ENCODE results near the gene PLA2G4D. TPM values are rescaled to one million over a fixed set of nuclear protein-coding genes. Genes with fewer than 3 reads are reported as not detected.

Gene PLA2G4D
- total RNA-seq, 4 donors from 2014 or later: 0.19 to 5.9 (median 0.23) TPM

DNA sequence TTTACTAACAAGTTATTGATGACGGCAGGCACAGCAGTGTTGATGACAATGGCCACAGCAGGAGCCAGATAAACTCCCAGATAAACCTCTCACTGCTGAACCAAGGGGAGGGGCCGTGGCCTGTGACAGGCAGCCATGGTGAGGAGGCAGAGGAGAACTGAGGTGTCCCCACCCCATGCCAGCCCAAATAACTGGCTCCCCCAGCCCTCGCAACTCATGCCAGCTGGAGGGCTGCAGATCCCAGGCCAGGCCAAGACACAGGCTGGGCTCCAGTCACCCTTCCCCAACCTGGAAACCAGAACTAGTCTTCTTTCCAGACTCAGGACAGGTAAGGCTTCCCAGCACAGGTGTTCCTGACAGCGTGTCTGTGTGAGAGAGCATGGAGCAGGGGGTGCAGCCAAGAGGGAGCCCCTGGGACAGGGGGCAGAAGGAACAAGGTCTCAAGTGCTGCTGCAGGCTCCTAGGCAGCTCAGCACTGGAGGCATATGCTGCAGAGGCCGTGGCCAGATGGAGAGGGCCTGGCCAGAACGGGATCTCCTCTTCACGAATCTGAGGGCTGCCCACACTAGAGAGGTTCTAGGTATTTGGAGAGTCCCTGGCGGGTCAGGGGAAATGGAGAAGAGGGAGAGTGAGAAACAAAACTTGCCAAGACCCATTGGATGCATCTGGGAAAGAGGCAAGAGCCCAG lies 46.2 kb upstream of the PLA2G4D start:
- no peaks in the 10 kb centered on the region for H3K36me3 ChIP-seq
- H3K4me3 ChIP-seq: no peak overlapping the region
- no peaks in the 10 kb centered on the region for H3K9me3 ChIP-seq
- peaks cover 0 to 9% (median 0%) of the 10 kb centered on the region in 3 donors for H3K4me1 ChIP-seq
- WGBS, 2 donors: 82 to 83% methylated on average over 5 to 7 of the region's 8 CpGs
- intact Hi-C loops (cut with DNase I): no loop called here
- DNase-seq: no peak
- no peak overlapping the region for H3K27ac ChIP-seq
- H3K27me3 ChIP-seq: peaks cover 0 to 4% (median 0%) of the 10 kb centered on the region in 4 donors
- TF ChIP-seq POLR2A (IDR thresholded peaks at IDR 0.05): no peak
- TF ChIP-seq, protein P1, sequence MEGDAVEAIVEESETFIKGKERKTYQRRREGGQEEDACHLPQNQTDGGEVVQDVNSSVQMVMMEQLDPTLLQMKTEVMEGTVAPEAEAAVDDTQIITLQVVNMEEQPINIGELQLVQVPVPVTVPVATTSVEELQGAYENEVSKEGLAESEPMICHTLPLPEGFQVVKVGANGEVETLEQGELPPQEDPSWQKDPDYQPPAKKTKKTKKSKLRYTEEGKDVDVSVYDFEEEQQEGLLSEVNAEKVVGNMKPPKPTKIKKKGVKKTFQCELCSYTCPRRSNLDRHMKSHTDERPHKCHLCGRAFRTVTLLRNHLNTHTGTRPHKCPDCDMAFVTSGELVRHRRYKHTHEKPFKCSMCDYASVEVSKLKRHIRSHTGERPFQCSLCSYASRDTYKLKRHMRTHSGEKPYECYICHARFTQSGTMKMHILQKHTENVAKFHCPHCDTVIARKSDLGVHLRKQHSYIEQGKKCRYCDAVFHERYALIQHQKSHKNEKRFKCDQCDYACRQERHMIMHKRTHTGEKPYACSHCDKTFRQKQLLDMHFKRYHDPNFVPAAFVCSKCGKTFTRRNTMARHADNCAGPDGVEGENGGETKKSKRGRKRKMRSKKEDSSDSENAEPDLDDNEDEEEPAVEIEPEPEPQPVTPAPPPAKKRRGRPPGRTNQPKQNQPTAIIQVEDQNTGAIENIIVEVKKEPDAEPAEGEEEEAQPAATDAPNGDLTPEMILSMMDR (IDR thresholded peaks at IDR 0.05): no peak

DNA sequence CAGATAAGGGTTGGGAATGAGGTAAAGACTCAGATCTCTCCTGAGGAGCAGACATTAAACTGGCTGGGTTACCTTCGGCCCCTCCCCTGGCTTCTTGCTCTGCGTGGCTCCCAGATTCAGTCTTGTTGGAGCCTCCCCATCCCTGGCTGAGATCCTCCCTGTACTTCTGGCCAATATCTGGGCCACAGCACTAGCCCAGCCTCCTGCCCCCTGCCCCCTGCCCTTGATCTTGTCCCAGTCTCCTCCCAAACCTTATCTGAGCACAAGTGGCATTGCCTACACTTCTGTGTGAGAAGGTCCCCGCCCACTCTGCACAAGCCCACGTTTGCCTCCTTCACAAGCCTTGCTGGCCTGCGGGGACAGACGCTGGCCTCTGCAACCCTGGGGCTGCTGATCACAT lies 45.2 kb upstream of the PLA2G4D start:
- Histone ChIP-seq H3K4me3 (no peak overlapping the region), H3K36me3 (no peaks in the 10 kb centered on the region), H3K27me3 (no peaks in the 10 kb centered on the region), H3K4me1 (peaks cover 0 to 9% (median 0%) of the 10 kb centered on the region in 3 donors), H3K27ac (no peak overlapping the region), H3K9me3 (no peaks in the 10 kb centered on the region)
- 53 to 75% methylated on average over 3 to 5 of the region's 6 CpGs for WGBS, 2 donors
- no peak for DNase-seq
- TF ChIP-seq, protein P1 (IDR thresholded peaks at IDR 0.05): no peak
- no peak for TF ChIP-seq POLR2A (IDR thresholded peaks at IDR 0.05)
- intact Hi-C loops (cut with DNase I): loop anchor here (5.0 to 10.0 kb wide), 2 partner anchors 57 to 155 kb away; no protein-coding TSS in a partner anchor

DNA sequence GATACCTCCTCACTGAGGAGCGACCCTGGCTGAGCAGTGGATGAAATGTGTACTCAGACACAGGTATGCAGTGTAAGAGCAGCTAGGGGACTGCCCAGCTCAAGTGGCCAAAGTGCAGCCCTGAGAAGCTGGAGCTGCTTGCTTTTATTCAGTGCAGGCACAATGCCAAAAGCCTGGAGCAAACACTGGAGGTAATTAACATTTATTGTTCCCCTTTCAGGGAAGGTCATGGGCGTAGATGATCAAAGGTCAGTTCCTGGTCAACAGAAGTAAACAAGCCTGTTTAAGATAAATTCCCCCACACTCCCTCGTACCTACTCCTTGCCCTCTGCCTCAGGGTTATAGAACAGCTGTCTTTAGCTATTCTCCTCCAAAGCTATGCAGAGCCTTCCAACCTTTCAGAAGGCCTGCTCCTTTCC lies 44.6 kb upstream of the PLA2G4D start:
- no peak overlapping the region for H3K27ac ChIP-seq
- 36 to 61% methylated on average over 2 to 3 of the region's 3 CpGs for WGBS, 2 donors
- H3K4me3 ChIP-seq: no peak overlapping the region
- H3K27me3 ChIP-seq: no peaks in the 10 kb centered on the region
- intact Hi-C loops (cut with DNase I): loop anchor here (5.0 to 10.0 kb wide), 2 partner anchors 57 to 154 kb away; no protein-coding TSS in a partner anchor
- H3K4me1 ChIP-seq: peaks cover 0 to 9% (median 0%) of the 10 kb centered on the region in 3 donors
- H3K9me3 ChIP-seq: no peaks in the 10 kb centered on the region
- DNase-seq: no peak
- TF ChIP-seq, protein P1 (IDR thresholded peaks at IDR 0.05): no peak
- TF ChIP-seq POLR2A (IDR thresholded peaks at IDR 0.05): no peak
- H3K36me3 ChIP-seq: no peaks in the 10 kb centered on the region

DNA sequence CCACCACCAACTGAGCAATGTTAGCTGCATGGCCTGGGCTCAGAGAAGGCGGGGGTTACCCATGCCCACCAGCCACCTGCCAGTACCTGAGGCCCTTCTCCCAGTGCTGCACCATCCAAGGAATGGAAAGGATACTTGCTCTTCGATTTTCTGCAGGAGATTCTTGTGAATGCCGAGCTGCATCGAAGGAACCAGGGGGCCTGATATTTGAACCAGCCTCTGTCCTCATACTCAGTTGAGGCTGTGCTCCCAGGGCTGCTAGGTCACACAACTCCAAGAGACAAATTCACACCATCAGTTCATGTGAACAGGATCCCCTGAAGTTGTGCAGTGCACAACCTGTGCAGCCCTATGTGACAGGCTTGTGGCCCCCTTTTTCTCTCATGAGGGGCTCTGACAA lies 44.0 kb upstream of the PLA2G4D start:
- no peaks in the 10 kb centered on the region for H3K36me3 ChIP-seq
- H3K4me3 ChIP-seq: no peak overlapping the region
- H3K9me3 ChIP-seq: no peaks in the 10 kb centered on the region
- no peaks in the 10 kb centered on the region for H3K27me3 ChIP-seq
- no peak overlapping the region for H3K27ac ChIP-seq
- intact Hi-C loops (cut with DNase I): loop anchor here (5.0 to 10.0 kb wide), 2 partner anchors 56 to 154 kb away; no protein-coding TSS in a partner anchor
- no peak for TF ChIP-seq POLR2A (IDR thresholded peaks at IDR 0.05)
- TF ChIP-seq, protein P1 (IDR thresholded peaks at IDR 0.05): no peak
- H3K4me1 ChIP-seq: peaks cover 0 to 9% (median 0%) of the 10 kb centered on the region in 3 donors
- 78 to 80% methylated on average over 2 to 4 of the region's 4 CpGs for WGBS, 2 donors
- DNase-seq: no peak

DNA sequence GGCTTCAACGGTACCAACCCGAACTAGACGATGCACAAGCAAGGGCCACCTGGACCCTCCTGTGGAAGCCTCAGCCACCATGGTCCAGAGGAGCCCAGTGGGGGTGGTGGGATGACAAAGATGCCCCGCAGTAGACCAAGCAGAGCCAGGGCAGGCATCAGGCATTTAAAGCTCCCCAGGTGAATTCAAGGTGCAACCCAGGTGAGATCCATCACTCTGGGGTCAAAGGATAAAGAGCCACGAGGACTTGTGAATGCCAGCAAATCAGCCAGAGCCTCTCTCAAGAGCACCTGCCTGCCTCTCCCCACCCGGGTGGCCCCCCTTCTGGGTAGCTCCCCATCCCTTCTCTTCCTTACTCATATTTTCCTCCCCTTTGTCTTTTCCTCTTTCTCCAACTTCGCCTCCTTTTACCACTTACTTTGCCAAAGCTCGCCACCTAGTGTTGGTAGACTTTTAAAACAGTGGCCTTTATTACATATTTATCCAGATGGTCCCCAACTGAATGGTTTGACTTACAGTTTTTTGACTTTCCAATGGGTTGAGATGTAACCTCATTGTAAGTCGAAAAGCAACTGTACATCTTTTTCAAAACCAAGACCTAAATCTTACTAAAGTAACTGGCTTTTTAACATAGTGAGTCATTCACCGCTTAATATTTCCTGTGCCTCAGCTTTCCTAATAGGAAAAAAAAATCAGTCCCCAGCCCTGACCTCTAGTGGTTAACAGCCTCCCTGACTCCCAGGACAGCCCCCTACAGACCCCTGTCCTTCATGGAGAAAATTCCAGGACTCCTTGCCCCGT lies 43.3 kb upstream of the PLA2G4D start:
- no peak for DNase-seq
- TF ChIP-seq POLR2A (IDR thresholded peaks at IDR 0.05): no peak
- TF ChIP-seq, protein P1 (IDR thresholded peaks at IDR 0.05): peak; percentile 21 to 72 (median 52)
- intact Hi-C loops (cut with DNase I): loop anchor here (5.0 to 10.0 kb wide), 2 partner anchors 55 to 153 kb away; no protein-coding TSS in a partner anchor
- H3K36me3 ChIP-seq: no peaks in the 10 kb centered on the region
- no peaks in the 10 kb centered on the region for H3K9me3 ChIP-seq
- H3K27me3 ChIP-seq: no peaks in the 10 kb centered on the region
- 35 to 42% methylated on average over 9 to 11 of the region's 11 CpGs for WGBS, 2 donors
- H3K4me3 ChIP-seq: no peak overlapping the region
- H3K27ac ChIP-seq: no peak overlapping the region
- peaks cover 0 to 9% (median 0%) of the 10 kb centered on the region in 3 donors for H3K4me1 ChIP-seq
